GM18526 (cell line): Measurements from ENCODE around the gene THAP11.

ENCODE experiments used
- POLR2A ChIP-seq: IDR thresholded peaks from 3 replicates; pipeline ENCODE4 v1.6.1; 2011; ENCODE audit not compliant: insufficient read length; ENCODE audit errors: extremely low read depth

THAP11 gene

DNA sequence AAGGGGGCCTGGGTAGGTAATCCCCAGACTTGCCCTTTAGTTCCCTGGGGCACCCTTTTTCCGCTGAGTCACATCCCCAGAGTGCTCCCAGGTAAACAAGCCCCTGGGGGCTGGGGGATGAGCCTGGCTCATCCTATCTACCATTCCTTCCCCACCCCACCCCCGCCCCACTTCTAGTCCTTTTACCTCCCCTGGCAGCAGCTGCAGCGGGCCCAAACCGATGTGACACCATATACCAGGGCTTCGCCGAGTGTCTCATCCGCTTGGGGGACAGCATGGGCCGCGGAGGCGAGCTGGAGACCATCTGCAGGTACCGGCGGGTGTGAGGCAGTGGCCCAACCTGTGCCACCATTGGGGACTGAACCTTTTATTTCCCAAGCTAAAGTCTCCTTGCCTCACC lies 43.4 kb downstream of the THAP11 start:
- no peak for TF ChIP-seq POLR2A

DNA sequence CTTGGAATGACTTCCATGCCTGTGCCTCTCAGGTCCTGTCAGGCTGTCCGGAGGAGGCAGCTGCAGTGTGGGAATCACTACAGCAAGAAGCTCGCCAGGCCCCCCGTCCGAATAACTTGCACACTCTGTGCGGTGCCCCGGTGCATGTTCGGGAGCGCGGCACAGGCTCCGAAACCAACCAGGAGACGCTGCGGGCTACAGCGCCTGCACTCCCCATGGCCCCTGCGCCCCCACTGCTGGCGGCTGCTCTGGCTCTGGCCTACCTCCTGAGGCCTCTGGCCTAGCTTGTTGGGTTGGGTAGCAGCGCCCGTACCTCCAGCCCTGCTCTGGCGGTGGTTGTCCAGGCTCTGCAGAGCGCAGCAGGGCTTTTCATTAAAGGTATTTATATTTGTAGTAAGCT lies 43.9 kb downstream of the THAP11 start:
- TF ChIP-seq POLR2A: no peak

DNA sequence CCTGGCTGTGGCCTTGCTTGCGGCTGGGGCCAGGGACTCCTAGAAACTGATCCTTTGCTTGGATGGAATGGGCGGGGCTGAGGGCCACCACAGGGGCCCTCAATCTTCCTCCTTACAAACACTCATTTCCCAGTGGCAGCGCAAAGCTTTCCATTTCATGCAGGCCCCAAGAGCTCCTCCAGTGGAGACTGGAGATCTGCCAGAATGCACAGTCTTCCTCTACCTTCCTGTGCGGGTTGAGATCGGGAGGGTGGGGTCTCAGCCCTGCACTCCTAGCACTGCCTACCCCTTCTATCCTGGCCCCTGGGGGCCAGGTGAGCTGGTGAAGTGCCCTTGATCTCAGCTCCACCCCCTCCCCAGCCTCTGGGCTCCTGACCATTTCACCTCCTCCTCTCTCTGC lies 44.3 kb downstream of the THAP11 start:
- no peak for TF ChIP-seq POLR2A

DNA sequence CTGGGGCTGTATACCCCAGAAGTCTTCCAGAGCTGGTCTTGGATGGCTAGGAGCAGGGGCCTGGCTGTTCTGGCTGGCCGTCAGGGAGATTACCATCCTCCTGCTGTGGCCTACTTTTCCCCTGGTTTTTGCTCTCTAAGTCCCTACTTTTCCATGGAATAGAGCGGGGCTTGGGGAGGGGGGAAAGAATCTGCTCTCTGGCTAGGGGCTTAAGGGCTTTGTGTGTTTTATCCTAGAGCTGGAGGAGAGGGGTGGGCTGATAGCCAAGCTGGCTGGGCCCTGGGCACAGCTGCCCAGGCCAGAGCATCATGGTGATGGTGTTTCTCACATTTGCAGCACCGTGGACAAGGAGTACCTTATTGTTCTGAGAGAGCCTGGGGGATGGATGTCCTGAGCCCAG lies 46.2 kb downstream of the THAP11 start:
- no peak for TF ChIP-seq POLR2A

DNA sequence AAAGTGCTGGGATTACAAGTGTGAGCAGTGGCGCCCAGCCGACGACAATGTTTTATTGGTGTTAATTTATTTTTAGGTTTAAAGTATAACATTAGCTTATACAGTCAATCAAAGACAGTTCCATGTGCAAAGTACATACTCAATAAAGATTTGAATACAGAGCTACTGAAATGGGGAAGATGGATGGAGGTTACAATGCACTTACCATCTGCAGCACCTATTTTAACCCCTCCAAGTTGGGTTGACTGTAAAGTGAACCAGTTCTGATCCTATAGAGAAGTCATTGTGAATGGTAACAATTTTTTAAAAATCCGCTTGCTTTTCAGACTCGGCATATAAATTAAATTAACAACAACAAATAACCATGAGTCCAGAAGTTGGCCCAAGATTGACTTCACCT lies 50.3 kb downstream of the THAP11 start:
- no peak for TF ChIP-seq POLR2A

DNA sequence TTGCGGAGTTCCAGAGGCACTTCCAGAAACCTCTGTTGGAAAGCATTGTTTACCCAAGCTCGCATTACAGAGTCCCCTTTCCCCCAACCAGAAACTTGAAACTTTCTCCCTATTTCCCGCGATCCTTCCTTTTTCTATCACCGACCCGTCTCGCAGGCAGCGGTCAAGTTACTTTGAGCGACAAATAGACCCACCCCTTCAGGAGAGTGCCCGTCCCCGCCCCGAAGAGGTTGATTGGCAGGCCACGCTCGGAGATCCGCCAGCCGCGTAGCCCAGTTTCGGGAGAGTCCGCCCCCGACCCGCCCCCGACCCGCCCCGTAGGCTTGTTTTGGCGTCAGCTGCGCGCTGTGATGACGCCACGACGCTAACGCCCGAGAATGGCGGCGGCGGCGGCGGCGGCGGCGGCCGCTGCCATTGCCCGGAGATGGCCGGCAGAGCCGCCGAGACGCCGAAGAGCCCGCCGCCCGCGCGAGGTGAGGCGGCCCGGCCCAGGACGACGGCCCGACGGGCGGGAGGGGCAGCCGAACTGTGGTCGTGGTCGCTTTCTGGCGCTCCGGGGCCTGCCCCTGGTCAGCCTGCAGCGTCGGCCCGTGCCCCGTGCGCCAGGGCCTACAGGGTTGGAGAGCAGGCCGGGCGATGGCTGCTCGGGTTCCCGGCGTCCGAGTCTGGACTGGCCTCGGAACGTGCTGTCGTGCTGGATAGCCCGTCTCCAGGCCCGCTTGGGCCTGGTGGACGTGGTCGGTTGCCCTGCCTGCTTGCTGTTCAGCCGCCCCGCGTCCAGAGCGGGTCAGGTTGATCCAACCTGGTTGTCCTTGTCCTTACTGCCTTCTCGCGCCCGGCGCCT lies 51.0 kb downstream of the THAP11 start, which contains the start of gene PSKH1:
Gene PSKH1 (plus strand): TSS at position 356 of the 844 bp plus-strand sequence. CDS start 15,496 bp downstream, outside the sequence.
- peak; percentile 64 for TF ChIP-seq POLR2A
